KMS-11 (cell line): ENCODE data around the gene DDHD1.
"Not testable (repeated sequence)": the region's sequence is repeated elsewhere in the genome, so short reads cannot be mapped to it uniquely, and the experiment has no call there.

Source experiments
- H2AFZ ChIP-seq: fragments of 200-600 bp; sonication (generic); 2 replicates; pipeline ENCODE4 v1.6.1; 2016; ENCODE audit warnings: antibody characterized with exemption, mixed run types, low read depth
- H3K27ac ChIP-seq: fragments of 200-600 bp; sonication (generic); 2 replicates; pipeline ENCODE4 v1.6.1; 2016; ENCODE audit warnings: mild to moderate bottlenecking, mixed run types
- H3K27me3 ChIP-seq: fragments of 200-600 bp; sonication (generic); 2 replicates; pipeline ENCODE4 v1.6.1; 2017; ENCODE audit warnings: mild to moderate bottlenecking, low read depth, mixed run types, moderate library complexity; ENCODE audit not compliant: insufficient read depth
- H3K36me3 ChIP-seq: fragments of 200-600 bp; sonication (generic); 2 replicates; pipeline ENCODE4 v1.6.1; 2017; ENCODE audit warnings: mild to moderate bottlenecking, mixed run types; ENCODE audit not compliant: insufficient read depth
- H3K4me1 ChIP-seq: fragments of 200-600 bp; sonication (generic); 2 replicates; pipeline ENCODE4 v1.6.1; 2016; ENCODE audit warnings: mild to moderate bottlenecking, low read depth, mixed run types; ENCODE audit not compliant: poor library complexity, severe bottlenecking
- H3K4me2 ChIP-seq: fragments of 200-600 bp; sonication (generic); 2 replicates; pipeline ENCODE4 v1.7.0; 2016; ENCODE audit warnings: mild to moderate bottlenecking, mixed run types
- H3K4me3 ChIP-seq: fragments of 200-600 bp; sonication (generic); IDR thresholded peaks from 2 replicates; pipeline ENCODE4 v1.6.1; 2017; ENCODE audit warnings: low read depth, low read length, mixed read lengths; ENCODE audit not compliant: insufficient read depth
- H3K79me2 ChIP-seq: fragments of 200-600 bp; sonication (generic); 2 replicates; pipeline ENCODE4 v1.6.1; 2016; ENCODE audit warnings: low read depth, mixed run types; ENCODE audit not compliant: insufficient read depth
- H3K9ac ChIP-seq: fragments of 200-600 bp; sonication (generic); 2 replicates; pipeline ENCODE4 v1.6.1; 2016; ENCODE audit warnings: mild to moderate bottlenecking, mixed run types
- H4K20me1 ChIP-seq: fragments of 200-600 bp; sonication (generic); 2 replicates; pipeline ENCODE4 v1.6.1; 2016; ENCODE audit warnings: mild to moderate bottlenecking, mixed run types; ENCODE audit not compliant: insufficient read depth
- CTCF ChIP-seq: fragments of 200-600 bp; sonication (generic); conservative IDR thresholded peaks from 2 replicates; pipeline ENCODE4 v1.6.1; 2017; ENCODE audit warnings: low read depth, mild to moderate bottlenecking, antibody characterized with exemption, low read length, moderate library complexity, mixed read lengths

Gene DDHD1

GRCh38 chr14:53127832-53128231 lies 25.3 kb downstream of the DDHD1 start:
- Histone ChIP-seq H3K79me2 (peaks cover 8% of the 10 kb centered on the region; the same call in 1 of the 2 replicates), H3K9ac (no peak overlapping the region), H4K20me1 (no peaks in the 10 kb centered on the region), H3K27me3 (no peaks in the 10 kb centered on the region), H2AFZ (no peak overlapping the region), H3K4me2 (no peak overlapping the region), H3K4me1 (peaks cover 4% of the 10 kb centered on the region), H3K27ac (no peak overlapping the region), H3K4me3 (no peak overlapping the region), H3K36me3 (no peaks in the 10 kb centered on the region)
- no peak for TF ChIP-seq CTCF

GRCh38 chr14:53127151-53127550 lies 26.0 kb downstream of the DDHD1 start:
- TF ChIP-seq CTCF, result no peak
- Histone ChIP-seq H3K4me2 (peak overlapping the region; percentile 25; the same call in 1 of the 2 replicates), H4K20me1 (no peaks in the 10 kb centered on the region)

GRCh38 chr14:53126731-53127130 lies 26.4 kb downstream of the DDHD1 start:
- Histone ChIP-seq H3K79me2 (peaks cover 8% of the 10 kb centered on the region; the same call in 1 of the 2 replicates), H3K4me2 (peak overlapping the region; percentile 25; the same call in 1 of the 2 replicates), H3K4me3 (no peak overlapping the region), H3K4me1 (peaks cover 11% of the 10 kb centered on the region), H3K27ac (no peak overlapping the region), H3K9ac (no peak overlapping the region), H3K36me3 (no peaks in the 10 kb centered on the region), H4K20me1 (no peaks in the 10 kb centered on the region), H2AFZ (no peak overlapping the region), H3K27me3 (no peaks in the 10 kb centered on the region)
- TF ChIP-seq CTCF, result no peak

More at GRCh38 chr14:53127151-53127550, 26.0 kb downstream of the DDHD1 start:
- Histone ChIP-seq H3K27ac (no peak overlapping the region), H3K27me3 (no peaks in the 10 kb centered on the region), H3K9ac (no peak overlapping the region), H3K4me3 (no peak overlapping the region), H3K36me3 (no peaks in the 10 kb centered on the region), H2AFZ (no peak overlapping the region), H3K4me1 (peaks cover 11% of the 10 kb centered on the region), H3K79me2 (peaks cover 8% of the 10 kb centered on the region; the same call in 1 of the 2 replicates)

- Histone ChIP-seq H3K27ac (no peak overlapping the region), H3K36me3 (no peaks in the 10 kb centered on the region), H3K4me3 (no peak overlapping the region), H3K27me3 (no peaks in the 10 kb centered on the region), H3K79me2 (peaks cover 8% of the 10 kb centered on the region; the same call in 1 of the 2 replicates), H4K20me1 (no peaks in the 10 kb centered on the region), H3K4me2 (no peak overlapping the region), H2AFZ (no peak overlapping the region), H3K9ac (no peak overlapping the region), H3K4me1 (peaks cover 11% of the 10 kb centered on the region)
- no peak for TF ChIP-seq CTCF
Observed at GRCh38 chr14:53124786-53125185, 28.3 kb downstream of the DDHD1 start.

- H3K79me2 ChIP-seq, H4K20me1 ChIP-seq, H3K4me3 ChIP-seq, H3K27me3 ChIP-seq, H3K9ac ChIP-seq, H2AFZ ChIP-seq, H3K4me2 ChIP-seq, H3K36me3 ChIP-seq, H3K27ac ChIP-seq: not testable (repeated sequence)
- H3K4me1 ChIP-seq, result peaks cover 27% of the 10 kb centered on the region
Observed at GRCh38 chr14:53121419-53121818, 31.7 kb downstream of the DDHD1 start.

GRCh38 chr14:53117479-53117878 lies 35.6 kb downstream of the DDHD1 start:
- H4K20me1 ChIP-seq, H3K9ac ChIP-seq, H3K27ac ChIP-seq, H3K79me2 ChIP-seq, H3K36me3 ChIP-seq, H3K4me3 ChIP-seq, H3K4me2 ChIP-seq, H3K27me3 ChIP-seq, H2AFZ ChIP-seq: not testable (repeated sequence)
- peaks cover 20% of the 10 kb centered on the region for H3K4me1 ChIP-seq
